GM12875 (cell line): ENCODE results near the gene NGF.

Experiments
- H3K4me3 ChIP-seq: one replicate; pipeline ENCODE4 v1.5.1; 2011; ENCODE audit warnings: low read depth, low read length, control low read depth
- CTCF ChIP-seq: IDR thresholded peaks from 2 replicates; pipeline ENCODE4 v1.5.1; 2011; ENCODE audit warnings: low read depth, mild to moderate bottlenecking, control low read depth, inconsistent platforms, low read length, moderate library complexity, borderline replicate concordance; ENCODE audit not compliant: insufficient read depth

Gene NGF

GRCh38 chr1:115301438-115302020 is 36.5 kb downstream of the NGF start:
- no peak for TF ChIP-seq CTCF
- no peak overlapping the region for H3K4me3 ChIP-seq

GRCh38 chr1:115300087-115300876 is 37.8 kb downstream of the NGF start:
- TF ChIP-seq CTCF = no peak
- no peak overlapping the region for H3K4me3 ChIP-seq

- H3K4me3 ChIP-seq = no peak overlapping the region
- no peak for TF ChIP-seq CTCF
Observed at GRCh38 chr1:115299266-115299665, 38.8 kb downstream of the NGF start.

GRCh38 chr1:115296981-115297380 is 41.1 kb downstream of the NGF start:
- no peak overlapping the region for H3K4me3 ChIP-seq
- no peak for TF ChIP-seq CTCF

- H3K4me3 ChIP-seq = no peak overlapping the region
Observed at GRCh38 chr1:115295904-115296696, 41.9 kb downstream of the NGF start.

GRCh38 chr1:115293899-115294298 is 44.1 kb downstream of the NGF start:
- TF ChIP-seq CTCF = no peak
- H3K4me3 ChIP-seq = no peak overlapping the region

More at GRCh38 chr1:115295904-115296696, 41.9 kb downstream of the NGF start:
- TF ChIP-seq CTCF = no peak
